HepG2 (cell line): ENCODE results near the gene BAG3. TPM values are rescaled to one million over a fixed set of nuclear protein-coding genes. Genes with fewer than 3 reads are reported as not detected.

ENCODE experiments used
- CAMTA2 ChIP-seq: sonication (generic); formaldehyde crosslinking; IDR thresholded peaks from 2 replicates; pipeline ENCODE4 v1.4.0; 2020; ENCODE audit warnings: mild to moderate bottlenecking, missing genetic modification reagents, borderline replicate concordance
- LRRFIP1 ChIP-seq: sonication (generic); formaldehyde crosslinking; conservative IDR thresholded peaks from 2 replicates; pipeline ENCODE4 v1.4.0; 2020; ENCODE audit warnings: missing genetic modification reagents
- PHF8 ChIP-seq: sonication (generic); formaldehyde crosslinking; IDR thresholded peaks from 2 replicates; pipeline ENCODE4 v1.5.0; 2020; ENCODE audit warnings: missing genetic modification reagents
- SMC3 ChIP-seq: IDR thresholded peaks from 2 replicates; pipeline ENCODE4 v1.6.1; 2011; ENCODE audit warnings: low read length, improper control_type of control experiment
- SRF ChIP-seq: IDR thresholded peaks from 2 replicates; pipeline ENCODE4 v1.6.1; 2011; ENCODE audit warnings: mild to moderate bottlenecking, low read depth, low read length, moderate library complexity
- ZFP36L2 ChIP-seq: sonication (generic); formaldehyde crosslinking; IDR thresholded peaks from 2 replicates; pipeline ENCODE4 v1.4.0; 2020; ENCODE audit warnings: missing genetic modification reagents
- ZNF251 ChIP-seq: sonication (generic); formaldehyde crosslinking; IDR thresholded peaks from 2 replicates; pipeline ENCODE4 v1.9.0; 2021; ENCODE audit warnings: mild to moderate bottlenecking, missing genetic modification reagents
- ZNF546 ChIP-seq: sonication (generic); formaldehyde crosslinking; conservative IDR thresholded peaks from 2 replicates; pipeline ENCODE4 v1.8.1; 2023; ENCODE audit warnings: mild to moderate bottlenecking, missing genetic modification reagents
- ZNF687 ChIP-seq: sonication (generic); formaldehyde crosslinking; IDR thresholded peaks from 2 replicates; pipeline ENCODE4 v1.5.1; 2020; ENCODE audit warnings: mild to moderate bottlenecking, missing genetic modification reagents, moderate library complexity
- polyA plus RNA-seq, 8 experiments: library from polyadenylated mRNA; depleted of rRNA in 3 of 8; stranded (reverse) in 7 of 8; unstranded in 1 of 8; fragments of >200 nt; fragmentation: Illumina TruSeq in 4 of 8; extraction: Trizol in 4 of 8; gene quantifications; 2 replicates each; pipeline versions ENCODE4 v1.2.1 to v1.2.3, GENCODE V29; 2011 to 2016; ENCODE audit warnings: low read depth in 4 of 8, missing spikeins in 1 of 8, mixed read lengths in 1 of 8; ENCODE audit not compliant: insufficient read depth in 1 of 8
- total RNA-seq, 5 experiments: library from RNA; depleted of rRNA; stranded (reverse); fragments of >200 nt; fragmentation: Illumina TruSeq; extraction: Trizol; gene quantifications; 2 replicates each; pipeline ENCODE4 v1.2.3, GENCODE V29; 2016; ENCODE audit warnings: low read depth in 1 of 5
- TF ChIP-seq, protein P1 (sequence below): sonication (generic); formaldehyde crosslinking; IDR thresholded peaks from 2 replicates; pipeline ENCODE4 v1.4.0; 2020; ENCODE audit warnings: missing genetic modification reagents
- TF ChIP-seq, protein P2 (sequence below): conservative IDR thresholded peaks from 2 replicates; pipeline ENCODE4 v1.6.1; 2018; ENCODE audit warnings: missing genetic modification reagents

The BAG3 gene
- total and polyA plus RNA-seq, 2 of the 13 experiments (the other 11 are each of a cell fraction or from before 2014, with no cell fraction given): 2.9 to 6.7 TPM

GRCh38 chr10:119616882-119617570 lies 34.2 kb upstream of the BAG3 start (continued):
- TF ChIP-seq ZFP36L2 (CRISPR knock-in tag) (no peak), SRF (no peak), PHF8 (CRISPR knock-in tag) (no peak), ZNF687 (CRISPR knock-in tag) (no peak), LRRFIP1 (CRISPR knock-in tag) (no peak), ZNF546 (CRISPR knock-in tag) (no peak), CAMTA2 (CRISPR knock-in tag) (no peak), SMC3 (peak; percentile 81), ZNF251 (CRISPR knock-in tag) (no peak)
- TF ChIP-seq, protein P1, sequence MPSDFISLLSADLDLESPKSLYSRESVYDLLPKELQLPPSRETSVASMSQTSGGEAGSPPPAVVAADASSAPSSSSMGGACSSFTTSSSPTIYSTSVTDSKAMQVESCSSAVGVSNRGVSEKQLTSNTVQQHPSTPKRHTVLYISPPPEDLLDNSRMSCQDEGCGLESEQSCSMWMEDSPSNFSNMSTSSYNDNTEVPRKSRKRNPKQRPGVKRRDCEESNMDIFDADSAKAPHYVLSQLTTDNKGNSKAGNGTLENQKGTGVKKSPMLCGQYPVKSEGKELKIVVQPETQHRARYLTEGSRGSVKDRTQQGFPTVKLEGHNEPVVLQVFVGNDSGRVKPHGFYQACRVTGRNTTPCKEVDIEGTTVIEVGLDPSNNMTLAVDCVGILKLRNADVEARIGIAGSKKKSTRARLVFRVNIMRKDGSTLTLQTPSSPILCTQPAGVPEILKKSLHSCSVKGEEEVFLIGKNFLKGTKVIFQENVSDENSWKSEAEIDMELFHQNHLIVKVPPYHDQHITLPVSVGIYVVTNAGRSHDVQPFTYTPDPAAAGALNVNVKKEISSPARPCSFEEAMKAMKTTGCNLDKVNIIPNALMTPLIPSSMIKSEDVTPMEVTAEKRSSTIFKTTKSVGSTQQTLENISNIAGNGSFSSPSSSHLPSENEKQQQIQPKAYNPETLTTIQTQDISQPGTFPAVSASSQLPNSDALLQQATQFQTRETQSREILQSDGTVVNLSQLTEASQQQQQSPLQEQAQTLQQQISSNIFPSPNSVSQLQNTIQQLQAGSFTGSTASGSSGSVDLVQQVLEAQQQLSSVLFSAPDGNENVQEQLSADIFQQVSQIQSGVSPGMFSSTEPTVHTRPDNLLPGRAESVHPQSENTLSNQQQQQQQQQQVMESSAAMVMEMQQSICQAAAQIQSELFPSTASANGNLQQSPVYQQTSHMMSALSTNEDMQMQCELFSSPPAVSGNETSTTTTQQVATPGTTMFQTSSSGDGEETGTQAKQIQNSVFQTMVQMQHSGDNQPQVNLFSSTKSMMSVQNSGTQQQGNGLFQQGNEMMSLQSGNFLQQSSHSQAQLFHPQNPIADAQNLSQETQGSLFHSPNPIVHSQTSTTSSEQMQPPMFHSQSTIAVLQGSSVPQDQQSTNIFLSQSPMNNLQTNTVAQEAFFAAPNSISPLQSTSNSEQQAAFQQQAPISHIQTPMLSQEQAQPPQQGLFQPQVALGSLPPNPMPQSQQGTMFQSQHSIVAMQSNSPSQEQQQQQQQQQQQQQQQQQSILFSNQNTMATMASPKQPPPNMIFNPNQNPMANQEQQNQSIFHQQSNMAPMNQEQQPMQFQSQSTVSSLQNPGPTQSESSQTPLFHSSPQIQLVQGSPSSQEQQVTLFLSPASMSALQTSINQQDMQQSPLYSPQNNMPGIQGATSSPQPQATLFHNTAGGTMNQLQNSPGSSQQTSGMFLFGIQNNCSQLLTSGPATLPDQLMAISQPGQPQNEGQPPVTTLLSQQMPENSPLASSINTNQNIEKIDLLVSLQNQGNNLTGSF (CRISPR knock-in tag): no peak
- TF ChIP-seq, protein P2, sequence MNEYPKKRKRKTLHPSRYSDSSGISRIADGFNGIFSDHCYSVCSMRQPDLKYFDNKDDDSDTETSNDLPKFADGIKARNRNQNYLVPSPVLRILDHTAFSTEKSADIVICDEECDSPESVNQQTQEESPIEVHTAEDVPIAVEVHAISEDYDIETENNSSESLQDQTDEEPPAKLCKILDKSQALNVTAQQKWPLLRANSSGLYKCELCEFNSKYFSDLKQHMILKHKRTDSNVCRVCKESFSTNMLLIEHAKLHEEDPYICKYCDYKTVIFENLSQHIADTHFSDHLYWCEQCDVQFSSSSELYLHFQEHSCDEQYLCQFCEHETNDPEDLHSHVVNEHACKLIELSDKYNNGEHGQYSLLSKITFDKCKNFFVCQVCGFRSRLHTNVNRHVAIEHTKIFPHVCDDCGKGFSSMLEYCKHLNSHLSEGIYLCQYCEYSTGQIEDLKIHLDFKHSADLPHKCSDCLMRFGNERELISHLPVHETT: no peak
